ENCODE results near the gene INSYN1. TPM values are rescaled to one million over a fixed set of nuclear protein-coding genes. Genes with fewer than 3 reads are reported as not detected.

The INSYN1 gene
- total RNA-seq, 2 donors from 2014 or later, result 17.3 to 26.0 TPM

DNA sequence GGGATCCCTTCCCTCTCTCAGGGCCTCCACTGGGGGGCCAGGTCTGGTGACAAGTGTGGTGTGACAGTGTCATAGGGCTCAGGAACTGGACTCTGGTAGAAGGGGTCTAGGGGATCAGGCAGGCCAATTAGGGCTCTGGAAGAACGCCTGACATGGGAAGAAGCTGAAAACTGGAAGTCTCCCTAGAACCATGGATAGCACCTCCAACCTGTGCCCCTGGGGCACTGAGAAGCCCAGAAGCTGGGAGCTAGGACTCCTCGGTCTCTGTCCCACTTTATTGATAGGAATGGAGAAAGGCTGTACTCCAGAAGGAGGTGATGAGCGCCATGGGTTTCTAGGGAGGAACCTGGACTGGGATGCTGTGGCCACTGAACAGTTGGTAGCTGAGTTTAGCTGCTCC, 30.7 kb downstream of the INSYN1 start:
- WGBS, result 96% methylated on average over 3 of the region's 3 CpGs

DNA sequence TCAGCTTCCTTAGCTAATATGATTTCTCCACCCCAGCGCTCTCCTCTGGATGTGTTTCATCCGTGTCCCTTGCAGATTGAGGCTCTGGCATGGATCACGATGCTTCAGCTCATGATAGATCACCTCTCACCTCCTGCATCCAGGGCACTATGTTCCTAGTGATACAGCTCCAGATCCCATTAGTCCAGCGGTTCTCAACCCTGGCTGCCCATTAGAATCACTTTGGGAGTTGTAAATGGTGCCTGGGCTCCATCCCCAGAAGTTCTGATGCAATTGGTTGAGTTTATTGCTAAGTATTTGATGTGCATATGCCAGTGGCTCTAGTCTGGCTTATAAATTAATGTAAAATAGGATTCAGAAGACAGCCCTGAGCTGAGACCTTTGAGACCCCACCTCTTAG, 34.5 kb downstream of the INSYN1 start:
- no peaks in the 10 kb centered on the region for H3K9me3 ChIP-seq
- WGBS, result 89% methylated on average over 4 of the region's 4 CpGs
- no peak for TF ChIP-seq POLR2AphosphoS5 (IDR thresholded peaks at IDR 0.05)
- no peak for TF ChIP-seq POLR2A (IDR thresholded peaks at IDR 0.05)
- intact Hi-C loops (cut with DNase I), result no loop called here
- no peaks in the 10 kb centered on the region for H3K4me1 ChIP-seq (replicated peaks)
- no peak for DNase-seq (ENCODE audit: low spot score)
- H3K27me3 ChIP-seq (replicated peaks; ENCODE audit: insufficient read depth), result no peaks in the 10 kb centered on the region
- H3K4me3 ChIP-seq, result no peak overlapping the region
- H3K36me3 ChIP-seq, result no peaks in the 10 kb centered on the region
- no peak overlapping the region for H3K27ac ChIP-seq

More for the DNA sequence above, 30.7 kb downstream of the INSYN1 start:
- H3K27ac ChIP-seq, result no peak overlapping the region
- intact Hi-C loops (cut with DNase I), result no loop called here
- no peaks in the 10 kb centered on the region for H3K36me3 ChIP-seq
- DNase-seq (ENCODE audit: low spot score), result no peak
- H3K9me3 ChIP-seq, result no peaks in the 10 kb centered on the region
- TF ChIP-seq, protein P1, sequence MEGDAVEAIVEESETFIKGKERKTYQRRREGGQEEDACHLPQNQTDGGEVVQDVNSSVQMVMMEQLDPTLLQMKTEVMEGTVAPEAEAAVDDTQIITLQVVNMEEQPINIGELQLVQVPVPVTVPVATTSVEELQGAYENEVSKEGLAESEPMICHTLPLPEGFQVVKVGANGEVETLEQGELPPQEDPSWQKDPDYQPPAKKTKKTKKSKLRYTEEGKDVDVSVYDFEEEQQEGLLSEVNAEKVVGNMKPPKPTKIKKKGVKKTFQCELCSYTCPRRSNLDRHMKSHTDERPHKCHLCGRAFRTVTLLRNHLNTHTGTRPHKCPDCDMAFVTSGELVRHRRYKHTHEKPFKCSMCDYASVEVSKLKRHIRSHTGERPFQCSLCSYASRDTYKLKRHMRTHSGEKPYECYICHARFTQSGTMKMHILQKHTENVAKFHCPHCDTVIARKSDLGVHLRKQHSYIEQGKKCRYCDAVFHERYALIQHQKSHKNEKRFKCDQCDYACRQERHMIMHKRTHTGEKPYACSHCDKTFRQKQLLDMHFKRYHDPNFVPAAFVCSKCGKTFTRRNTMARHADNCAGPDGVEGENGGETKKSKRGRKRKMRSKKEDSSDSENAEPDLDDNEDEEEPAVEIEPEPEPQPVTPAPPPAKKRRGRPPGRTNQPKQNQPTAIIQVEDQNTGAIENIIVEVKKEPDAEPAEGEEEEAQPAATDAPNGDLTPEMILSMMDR (IDR thresholded peaks at IDR 0.05), result no peak
- no peak for TF ChIP-seq POLR2AphosphoS5 (IDR thresholded peaks at IDR 0.05)
- H3K4me3 ChIP-seq, result no peak overlapping the region
- no peaks in the 10 kb centered on the region for H3K27me3 ChIP-seq (replicated peaks; ENCODE audit: insufficient read depth)
- H3K4me1 ChIP-seq (replicated peaks), result no peaks in the 10 kb centered on the region

DNA sequence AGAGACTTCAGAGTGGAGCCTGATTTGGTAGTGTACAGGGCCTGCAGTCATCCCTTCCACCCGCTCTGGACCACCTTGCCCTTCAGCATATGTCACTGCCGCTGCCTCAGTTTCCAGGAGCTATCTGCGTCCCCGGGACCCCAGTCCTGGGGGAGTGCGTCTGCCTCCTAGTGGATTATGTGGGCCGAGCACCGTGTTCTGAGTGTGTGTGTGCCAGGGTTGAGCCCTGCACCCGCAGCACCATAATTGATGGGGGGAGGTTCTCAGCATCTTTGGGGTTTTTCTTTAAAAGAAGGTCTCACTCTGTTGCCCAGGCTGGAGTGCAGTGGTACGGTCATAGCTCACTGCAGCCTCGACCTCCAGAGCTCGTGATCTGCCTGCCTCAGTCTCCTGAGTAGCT, 35.3 kb downstream of the INSYN1 start:
- H3K4me1 ChIP-seq (replicated peaks), result no peaks in the 10 kb centered on the region
- intact Hi-C loops (cut with DNase I), result no loop called here
- no peaks in the 10 kb centered on the region for H3K9me3 ChIP-seq
- DNase-seq (ENCODE audit: low spot score), result no peak
- no peak overlapping the region for H3K27ac ChIP-seq
- no peak for TF ChIP-seq POLR2AphosphoS5 (IDR thresholded peaks at IDR 0.05)
- TF ChIP-seq, protein P1 (IDR thresholded peaks at IDR 0.05), result no peak
- TF ChIP-seq POLR2A (IDR thresholded peaks at IDR 0.05), result no peak
- H3K4me3 ChIP-seq, result no peak overlapping the region
- H3K36me3 ChIP-seq, result no peaks in the 10 kb centered on the region
- H3K27me3 ChIP-seq (replicated peaks; ENCODE audit: insufficient read depth), result no peaks in the 10 kb centered on the region
- WGBS, result 61% methylated on average over 11 of the region's 11 CpGs

DNA sequence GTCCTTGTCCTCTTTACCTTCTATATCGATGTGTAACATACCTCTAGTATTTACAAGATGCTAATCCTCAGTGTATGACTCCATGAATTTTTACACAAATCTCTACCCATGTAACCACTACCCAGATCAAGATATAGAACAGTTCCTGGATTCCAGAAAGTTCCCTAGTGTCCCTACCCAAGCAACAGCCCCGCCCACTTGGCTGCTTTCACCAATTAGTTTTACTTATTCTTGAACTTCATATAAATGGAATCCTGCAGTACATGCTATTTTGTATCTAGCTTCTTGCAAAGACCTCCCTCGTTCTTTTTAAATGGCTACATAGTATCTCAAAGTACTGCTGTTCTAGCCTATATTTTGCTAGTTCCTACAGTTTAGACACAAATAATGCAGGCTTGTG, 35.9 kb downstream of the INSYN1 start:
- DNase-seq (ENCODE audit: low spot score), result no peak
- no peak for TF ChIP-seq POLR2AphosphoS5 (IDR thresholded peaks at IDR 0.05)
- TF ChIP-seq, protein P1 (IDR thresholded peaks at IDR 0.05), result no peak
- TF ChIP-seq POLR2A (IDR thresholded peaks at IDR 0.05), result no peak
- 57% methylated on average over 3 of the region's 3 CpGs for WGBS

DNA sequence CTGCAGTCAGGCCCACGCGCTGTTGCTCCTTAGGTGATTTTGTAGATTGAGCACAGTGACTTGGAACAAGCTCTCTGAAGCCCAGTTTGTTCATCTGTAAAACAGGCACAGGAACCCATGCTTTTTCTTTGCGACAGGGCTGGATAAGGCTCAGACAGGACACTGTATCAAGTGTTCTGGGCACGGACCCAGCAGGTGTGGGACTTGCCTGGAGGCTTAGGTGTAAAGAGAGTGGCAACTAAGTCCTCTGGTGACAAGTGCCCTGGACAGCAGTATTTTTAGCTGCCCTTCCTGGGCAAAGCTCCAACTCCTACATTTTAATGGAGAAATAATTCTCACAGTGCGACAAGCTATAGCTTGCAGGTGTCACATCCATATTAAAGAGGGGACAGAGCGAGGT, 36.7 kb downstream of the INSYN1 start:
- Histone ChIP-seq H3K4me1 (replicated peaks) (no peaks in the 10 kb centered on the region), H3K27ac (no peak overlapping the region), H3K9me3 (no peaks in the 10 kb centered on the region), H3K4me3 (no peak overlapping the region), H3K27me3 (replicated peaks; ENCODE audit: insufficient read depth) (no peaks in the 10 kb centered on the region), H3K36me3 (no peaks in the 10 kb centered on the region)
- intact Hi-C loops (cut with DNase I), result no loop called here
- 44% methylated on average over 6 of the region's 6 CpGs for WGBS
- TF ChIP-seq POLR2AphosphoS5 (IDR thresholded peaks at IDR 0.05) (no peak), POLR2A (IDR thresholded peaks at IDR 0.05) (no peak)
- TF ChIP-seq, protein P1 (IDR thresholded peaks at IDR 0.05), result no peak
- peak; percentile 20 for DNase-seq (ENCODE audit: low spot score)

More for the DNA sequence above, 35.9 kb downstream of the INSYN1 start:
- intact Hi-C loops (cut with DNase I), result no loop called here
- Histone ChIP-seq H3K4me1 (replicated peaks) (no peaks in the 10 kb centered on the region), H3K27me3 (replicated peaks; ENCODE audit: insufficient read depth) (no peaks in the 10 kb centered on the region), H3K27ac (no peak overlapping the region), H3K9me3 (no peaks in the 10 kb centered on the region), H3K36me3 (no peaks in the 10 kb centered on the region), H3K4me3 (no peak overlapping the region)

All from prostate gland (tissue), 2 donors.